Fibroblast of skin of left biceps (primary cell): ENCODE data around the gene CLDN4.
"Not testable (repeated sequence)": the region's sequence is repeated elsewhere in the genome, so short reads cannot be mapped to it uniquely, and the experiment has no call there.

ENCODE experiments used
- DNase-seq, 2 experiments: peaks; one replicate each; pipeline ENCODE4 v3.0.0-alpha.2; 2013; ENCODE audit warnings: low read depth in 2 of 2

CLDN4 gene

GRCh38 chr7:73842067-73842976, 11.5 kb downstream of the CLDN4 start, which contains the start of gene METTL27:
TSS of gene METTL27 (minus strand) at chr7:73842516. CDS start at chr7:73842140, 376 bp downstream.
- peak; percentile 79 for DNase-seq

- DNase-seq: no peak
These were observed 13.3 kb downstream of the CLDN4 start for GRCh38 chr7:73844131-73844547.

GRCh38 chr7:73844848-73845460, 14.2 kb downstream of the CLDN4 start:
- peak in 1 of 2 experiments; percentile 39 for DNase-seq

- DNase-seq: not testable (repeated sequence)
These were observed 15.0 kb downstream of the CLDN4 start for GRCh38 chr7:73845701-73846195.

- DNase-seq: no peak
These were observed 17.3 kb downstream of the CLDN4 start for GRCh38 chr7:73847941-73848723.

- DNase-seq: peak; percentile 97
These were observed 20.0 kb downstream of the CLDN4 start for GRCh38 chr7:73850781-73851207.

GRCh38 chr7:73851410-73852338, 20.9 kb downstream of the CLDN4 start:
- DNase-seq: peak; percentile 96 to 97

- no peak for DNase-seq
These were observed 21.7 kb downstream of the CLDN4 start for GRCh38 chr7:73852500-73852899.

- DNase-seq: no peak
These were observed 26.1 kb downstream of the CLDN4 start for GRCh38 chr7:73856941-73857340.

GRCh38 chr7:73858807-73859206, 28.0 kb downstream of the CLDN4 start:
- no peak for DNase-seq

GRCh38 chr7:73860859-73861258, 30.1 kb downstream of the CLDN4 start, which contains the start of gene TMEM270:
TSS of gene TMEM270 (plus strand) at chr7:73861159. CDS start at chr7:73861195, 36 bp downstream.
- no peak for DNase-seq

- DNase-seq: no peak
These were observed 30.5 kb downstream of the CLDN4 start for GRCh38 chr7:73861305-73861704.

GRCh38 chr7:73864981-73865711, 34.4 kb downstream of the CLDN4 start:
- no peak for DNase-seq

- no peak for DNase-seq
These were observed 35.1 kb downstream of the CLDN4 start for GRCh38 chr7:73865738-73866445.

- no peak for DNase-seq
These were observed 35.6 kb downstream of the CLDN4 start for GRCh38 chr7:73866446-73866767.

GRCh38 chr7:73869011-73869798, 38.4 kb downstream of the CLDN4 start:
- no peak for DNase-seq

- DNase-seq: no peak
These were observed 39.3 kb downstream of the CLDN4 start for GRCh38 chr7:73870041-73870492.

- DNase-seq: no peak
These were observed 40.6 kb downstream of the CLDN4 start for GRCh38 chr7:73871163-73872011.
